Heart left ventricle (tissue), 13 donors: Measurements from ENCODE around the gene MCTP2.

Experiments
- CTCF ChIP-seq, 12 donors: fragments of 200-600 bp; sonication (generic) in 4 of 12; IDR thresholded peaks; one replicate each; pipeline versions ENCODE4 v1.5.0 to v1.8.0; 2018 to 2022; ENCODE audit warnings: antibody characterized with exemption in 12 of 12, mild to moderate bottlenecking in 5 of 12
- POLR2A ChIP-seq, 2 donors: fragments of 450-650 bp; IDR thresholded peaks; one replicate each; pipeline ENCODE4 v1.6.1; 2017; ENCODE audit warnings: antibody characterized with exemption in 2 of 2, mild to moderate bottlenecking in 2 of 2, moderate library complexity in 2 of 2
- donor health status: ischemic (EF 13 %, LVEDD 7.1; RV severe dilation, severe dysfunction).
- donor health status: DM: no; HTN: yes; CAD: no.
- donor health status: DM: no; HTN: no; CAD: no.
- donor health status: ischemic (EF 25% LVEDD 6.9; RV normal size, moderate dysfunction).
- donor health status: ischemic (EF 25% LVEDD 5.7; RV mildly dilated, moderate dysfunction).
- donor health status: ischemic (EF 35%, LVEDD 5.7; RV mildly dilated, moderate dysfunction).
- donor health status: nonischemic (EF 11% LVEDD 7.7; RV severe dilation, severe dysfunction).
- donor health status: DM: yes; HTN: yes; CAD: no.
- donor health status: PGD.
- donor health status: ischemic (EF 29% LVEDD 5.4; RV normal size, mild dysfunction).
- donor health status: nonischemic (EF 23%, LVEDD 6.1; RV moderate dilation, normal function).

GRCh38 chr15:94366781-94367180, 135.4 kb downstream of the MCTP2 start:
- TF ChIP-seq CTCF (IDR thresholded peaks at IDR 0.05) = no peak
- no peak for TF ChIP-seq POLR2A (IDR thresholded peaks at IDR 0.05)
